A549 (cell line): ENCODE data around the gene TRMT44. TPM values are rescaled to one million over a fixed set of nuclear protein-coding genes. Genes with fewer than 3 reads are reported as not detected.

Experiments used
- ATAC-seq, 2 experiments: fragments of 200-7000 bp in 1 of 2; fragments of >200 bp in 1 of 2; cut with Nextera tagmentation in 1 of 2; cut with Tn5 transposase in 1 of 2; 3 replicates each; pipeline versions ENCODE4 v1.8.0 to v1.9.1; 2018 to 2020; ENCODE audit warnings: mild to moderate bottlenecking in 1 of 2, moderate library complexity in 1 of 2
- CTCF ChIA-PET: fragments of 300-600 bp; sonication (Branson Sonifier 250); formaldehyde crosslinking; extraction: SDS; loops from one replicate; lab custom pipeline; 2021; ENCODE audit warnings: antibody characterized with exemption, inconsistent platforms; lab: Yijun Ruan, JAX
- POLR2A ChIA-PET: fragments of 350-600 bp; formaldehyde crosslinking; extraction: SDS; loops from one replicate; lab custom pipeline; 2021; ENCODE audit warnings: antibody characterized with exemption, inconsistent platforms; lab: Yijun Ruan, JAX
- DNase-seq, 2 experiments: peaks; one replicate each; pipeline versions ENCODE4 v3.0.0 to v3.0.0-alpha.2; 2011 to 2016; ENCODE audit warnings: low read depth in 1 of 2, low spot score in 1 of 2
- FAIRE-seq: peaks from 2 replicates; lab custom pipeline; 2011; peaks lifted over from hg19 to GRCh38; lab: Jason Lieb, UNC
- H3K27ac ChIP-seq, 2 experiments: fragments of >200 bp; sonication (Bioruptor Twin); formaldehyde crosslinking; 3 replicates each; pipeline ENCODE4 v1.5.1; 2016 to 2017
- H3K4me1 ChIP-seq: fragments of >200 bp; sonication (Bioruptor Twin); formaldehyde crosslinking; 3 replicates; pipeline ENCODE4 v1.6.1; 2016
- H3K4me2 ChIP-seq: fragments of >200 bp; sonication (Bioruptor Twin); formaldehyde crosslinking; 3 replicates; pipeline ENCODE4 v1.6.1; 2016
- H3K4me3 ChIP-seq: fragments of >200 bp; sonication (Bioruptor Twin); formaldehyde crosslinking; 3 replicates; pipeline ENCODE4 v1.5.1; 2016
- H3K9me3 ChIP-seq: fragments of >200 bp; sonication (Bioruptor Twin); formaldehyde crosslinking; 3 replicates; pipeline ENCODE4 v1.6.1; 2016
- CBX8 ChIP-seq: fragments of 200-600 bp; sonication (generic); IDR thresholded peaks from 2 replicates; pipeline ENCODE4 v1.6.1; 2016
- CEBPB ChIP-seq, 2 experiments: fragments of >200 bp in 1 of 2; sonication (Bioruptor Twin) in 1 of 2; formaldehyde crosslinking in 1 of 2; IDR thresholded peaks; 2 replicates each; pipeline ENCODE4 v1.6.1; 2012 to 2016
- CHD4 ChIP-seq: fragments of 200-600 bp; sonication (generic); IDR thresholded peaks from 2 replicates; pipeline ENCODE4 v1.6.1; 2016; ENCODE audit warnings: antibody characterized with exemption, mild to moderate bottlenecking, borderline replicate concordance
- EHMT2 ChIP-seq: fragments of 200-600 bp; sonication (generic); IDR thresholded peaks from 2 replicates; pipeline ENCODE4 v1.6.1; 2016; ENCODE audit warnings: antibody characterized with exemption, low read depth, mild to moderate bottlenecking, moderate library complexity
- EP300 ChIP-seq, 2 experiments: fragments of >200 bp; sonication (Bioruptor Twin); formaldehyde crosslinking; IDR thresholded peaks; 2 replicates in 1 of 2; 3 replicates in 1 of 2; pipeline ENCODE4 v1.6.1; 2016 to 2017
- ESRRA ChIP-seq: fragments of 150-350 bp; IDR thresholded peaks from 2 replicates; pipeline ENCODE4 v1.6.1; 2014; ENCODE audit warnings: mild to moderate bottlenecking, low read length, borderline replicate concordance
- FOSL2 ChIP-seq, 2 experiments: fragments of 450-650 bp in 1 of 2; fragments of >200 bp in 1 of 2; sonication (Bioruptor Twin) in 1 of 2; formaldehyde crosslinking; IDR thresholded peaks; 2 replicates each; pipeline versions ENCODE4 v1.5.0 to v1.6.1; 2016 to 2020; ENCODE audit warnings: mild to moderate bottlenecking in 1 of 2, moderate library complexity in 1 of 2
- FOXS1 ChIP-seq: fragments of 250-450 bp; sonication (Bioruptor Pico); IDR thresholded peaks from 2 replicates; pipeline ENCODE4 v1.5.0; 2020; ENCODE audit warnings: mild to moderate bottlenecking, moderate library complexity
- GATA3 ChIP-seq: IDR thresholded peaks from 2 replicates; pipeline ENCODE4 v1.6.1; 2012; ENCODE audit warnings: borderline replicate concordance
- HEYL ChIP-seq: fragments of 250-450 bp; sonication (Bioruptor Pico); IDR thresholded peaks from 2 replicates; pipeline ENCODE4 v1.8.0; 2021; ENCODE audit warnings: mild to moderate bottlenecking, moderate library complexity
- HOXB5 ChIP-seq: fragments of 250-450 bp; sonication (Bioruptor Pico); IDR thresholded peaks from 2 replicates; pipeline ENCODE4 v1.5.0; 2020; ENCODE audit warnings: mild to moderate bottlenecking, moderate library complexity
- JUN ChIP-seq, 2 experiments: fragments of >200 bp; sonication (Bioruptor Twin); formaldehyde crosslinking; IDR thresholded peaks; 2 replicates in 1 of 2; 3 replicates in 1 of 2; pipeline ENCODE4 v1.6.1; 2016 to 2017
- KDM5A ChIP-seq: fragments of 200-600 bp; sonication (generic); IDR thresholded peaks from 2 replicates; pipeline ENCODE4 v1.6.1; 2016; ENCODE audit warnings: antibody characterized with exemption, mild to moderate bottlenecking
- MYC ChIP-seq: IDR thresholded peaks from 2 replicates; pipeline ENCODE4 v1.6.1; 2012; ENCODE audit warnings: mild to moderate bottlenecking, inconsistent platforms, low read length, improper control_type of control experiment, borderline replicate concordance
- NPAS2 ChIP-seq: fragments of 250-450 bp; sonication (Bioruptor Pico); IDR thresholded peaks from 2 replicates; pipeline ENCODE4 v1.8.0; 2022; ENCODE audit warnings: mild to moderate bottlenecking, moderate library complexity, borderline replicate concordance
- NR3C1 ChIP-seq: fragments of >200 bp; sonication (Bioruptor Twin); formaldehyde crosslinking; IDR thresholded peaks from 3 replicates; pipeline ENCODE4 v1.6.1; 2017
- PHF8 ChIP-seq: fragments of 200-600 bp; sonication (generic); IDR thresholded peaks from 2 replicates; pipeline ENCODE4 v1.6.1; 2016; ENCODE audit warnings: low read depth, mild to moderate bottlenecking, antibody characterized with exemption, moderate library complexity, borderline replicate concordance
- POLR2A ChIP-seq: IDR thresholded peaks from 2 replicates; pipeline ENCODE4 v1.6.1; 2012; ENCODE audit warnings: mild to moderate bottlenecking, low read length
- RAD21 ChIP-seq, 2 experiments: fragments of >200 bp in 1 of 2; sonication (Bioruptor Twin) in 1 of 2; formaldehyde crosslinking in 1 of 2; IDR thresholded peaks in 1 of 2; conservative IDR thresholded peaks in 1 of 2; 2 replicates in 1 of 2; 3 replicates in 1 of 2; pipeline ENCODE4 v1.6.1; 2012 to 2018; ENCODE audit warnings: inconsistent platforms in 1 of 2
- SREBF2 ChIP-seq: fragments of 450-650 bp; IDR thresholded peaks from 2 replicates; pipeline ENCODE4 v1.6.1; 2014; ENCODE audit warnings: mild to moderate bottlenecking, moderate library complexity
- TFCP2L1 ChIP-seq: fragments of 250-450 bp; sonication (Bioruptor Pico); IDR thresholded peaks from 2 replicates; pipeline ENCODE4 v1.5.0; 2021; ENCODE audit warnings: mild to moderate bottlenecking
- USF2 ChIP-seq: fragments of 450-650 bp; IDR thresholded peaks from 2 replicates; pipeline ENCODE4 v1.6.1; 2014; ENCODE audit warnings: antibody characterized with exemption
- WGBS: methylation state at CpG from one replicate; pipeline ENCODE4 v1.1.6; 2017; ENCODE audit errors: missing lambda C conversion rate; 5-methylcytosine and 5-hydroxymethylcytosine counted together
- polyA minus RNA-seq: library from RNA; depleted of rRNA, polyadenylated mRNA; stranded (reverse); fragments of >200 nt; gene quantifications from 2 replicates; pipeline ENCODE4 v1.2.3, GENCODE V29; 2011; rRNA and poly(A)+ RNA removed
- polyA plus RNA-seq, 4 experiments: library from polyadenylated mRNA; depleted of rRNA in 3 of 4; stranded (reverse); fragments of >200 nt; fragmentation: RNase III in 1 of 4; extraction: RNeasy Plus Mini Kit Qiagen cat#74134 plus additional on column Dnase treatment in 1 of 4; gene quantifications; 2 replicates in 3 of 4; 3 replicates in 1 of 4; pipeline ENCODE4 v1.2.3, GENCODE V29; 2011 to 2017
- TF ChIP-seq, protein P1 (sequence below): IDR thresholded peaks from 2 replicates; pipeline ENCODE4 v1.6.1; 2012

The TRMT44 gene, protein sequence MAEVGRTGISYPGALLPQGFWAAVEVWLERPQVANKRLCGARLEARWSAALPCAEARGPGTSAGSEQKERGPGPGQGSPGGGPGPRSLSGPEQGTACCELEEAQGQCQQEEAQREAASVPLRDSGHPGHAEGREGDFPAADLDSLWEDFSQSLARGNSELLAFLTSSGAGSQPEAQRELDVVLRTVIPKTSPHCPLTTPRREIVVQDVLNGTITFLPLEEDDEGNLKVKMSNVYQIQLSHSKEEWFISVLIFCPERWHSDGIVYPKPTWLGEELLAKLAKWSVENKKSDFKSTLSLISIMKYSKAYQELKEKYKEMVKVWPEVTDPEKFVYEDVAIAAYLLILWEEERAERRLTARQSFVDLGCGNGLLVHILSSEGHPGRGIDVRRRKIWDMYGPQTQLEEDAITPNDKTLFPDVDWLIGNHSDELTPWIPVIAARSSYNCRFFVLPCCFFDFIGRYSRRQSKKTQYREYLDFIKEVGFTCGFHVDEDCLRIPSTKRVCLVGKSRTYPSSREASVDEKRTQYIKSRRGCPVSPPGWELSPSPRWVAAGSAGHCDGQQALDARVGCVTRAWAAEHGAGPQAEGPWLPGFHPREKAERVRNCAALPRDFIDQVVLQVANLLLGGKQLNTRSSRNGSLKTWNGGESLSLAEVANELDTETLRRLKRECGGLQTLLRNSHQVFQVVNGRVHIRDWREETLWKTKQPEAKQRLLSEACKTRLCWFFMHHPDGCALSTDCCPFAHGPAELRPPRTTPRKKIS
- polyA plus RNA-seq (2011; rRNA removed) = 6.0 and 7.0 TPM in 2 replicates
- polyA plus RNA-seq (2012; cell fraction: cytosol; rRNA removed) = 3.3 and 5.1 TPM in 2 replicates
- polyA plus RNA-seq (2012; cell fraction: nucleus; rRNA removed) = 15.2 and 15.8 TPM in 2 replicates
- 4.9 to 5.0 TPM (median 5.0 TPM) in 3 replicates for polyA plus RNA-seq (2017; fragmentation: RNase III; extraction: RNeasy Plus Mini Kit Qiagen cat#74134 plus additional on column Dnase treatment)
- 8.1 and 10.3 TPM in 2 replicates for polyA minus RNA-seq

- Histone ChIP-seq H3K4me1 (peaks cover 21% of the 10 kb centered on the region; the same call in 1 of the 3 replicates), H3K4me3 (peak within 1 kb of the TSS; percentile 63), H3K4me2 (peak within 1 kb of the TSS; percentile 84), H3K27ac (peak within 1 kb of the TSS; percentile 75 to 91), H3K9me3 (no peaks in the 10 kb centered on the region)
- WGBS = 3% methylated on average over 11 of the region's 60 CpGs
- FAIRE-seq = no peak
- ChIA-PET CTCF (interaction anchor here (0.7 to 2.5 kb wide), 3 partner anchors 24 to 173 kb away, joined by 3 to 8 read pairs (median 4); no protein-coding TSS in a partner anchor), POLR2A (interaction anchor here (2.2 kb wide), 1 partner anchor 13 kb away, joined by 8 read pairs; no protein-coding TSS in a partner anchor)
- ATAC-seq = peak; percentile 95 to 96
- TF ChIP-seq HOXB5 = no peak
- TF ChIP-seq ESRRA = no peak
- no peak for TF ChIP-seq SREBF2
- TF ChIP-seq CEBPB (IDR thresholded peaks at IDR 0.05) = no peak
- no peak for TF ChIP-seq EP300 (IDR thresholded peaks at IDR 0.05)
- TF ChIP-seq NPAS2 = no peak
- TF ChIP-seq NR3C1 = no peak
- TF ChIP-seq JUN (IDR thresholded peaks at IDR 0.05) = peak; percentile 31 to 65; a peak in 3 of 5 replicates
- TF ChIP-seq CBX8 = no peak
- TF ChIP-seq TFCP2L1 (CRISPR knock-in tag) = no peak
- no peak for TF ChIP-seq CHD4
- peak; percentile 63 for TF ChIP-seq PHF8
- TF ChIP-seq USF2 = no peak
- TF ChIP-seq EHMT2 = no peak
- no peak for TF ChIP-seq GATA3
- no peak for TF ChIP-seq HEYL (CRISPR knock-in tag)
- TF ChIP-seq RAD21 (conservative IDR thresholded peaks at IDR 0.05 in 1 of 2, IDR thresholded peaks at IDR 0.05 in 1 of 2) = no peak
- TF ChIP-seq FOSL2 (IDR thresholded peaks at IDR 0.05) = no peak
- TF ChIP-seq FOSL2 (CRISPR knock-in tag; IDR thresholded peaks at IDR 0.05) = no peak
- peak; percentile 60 for TF ChIP-seq POLR2A
- TF ChIP-seq, protein P1, sequence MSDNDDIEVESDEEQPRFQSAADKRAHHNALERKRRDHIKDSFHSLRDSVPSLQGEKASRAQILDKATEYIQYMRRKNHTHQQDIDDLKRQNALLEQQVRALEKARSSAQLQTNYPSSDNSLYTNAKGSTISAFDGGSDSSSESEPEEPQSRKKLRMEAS = peak; percentile 77
- no peak for TF ChIP-seq FOXS1 (CRISPR knock-in tag)
- 0 out of 2 replicates have a peak, but pooled peaks have one; percentile 57 for TF ChIP-seq MYC
- peak; percentile 88 for TF ChIP-seq KDM5A
- DNase-seq = peak; percentile 50 to 87
Measured at GRCh38 chr4:8440492-8441311, at the start of gene TRMT44, which contains the start of gene ACOX3. TRMT44 (plus strand) TSS chr4:8440777; CDS start chr4:8440823, 46 bp downstream. ACOX3 (minus strand) TSS chr4:8440723; CDS start chr4:8416521, 24,202 bp downstream.
